H1 (cell line): ENCODE measurements around the gene WWP2. TPM values are rescaled to one million over a fixed set of nuclear protein-coding genes. Genes with fewer than 3 reads are reported as not detected.

Source experiments
- CTCF ChIA-PET: fragments of 300-600 bp; sonication (Branson Sonifier 250); formaldehyde crosslinking; loops from one replicate; lab custom pipeline; 2021; ENCODE audit not compliant: partially characterized antibody; lab: Charles Lee
- POLR2A ChIA-PET: fragments of 300-600 bp; sonication (Branson Sonifier 250); formaldehyde crosslinking; loops from one replicate; lab custom pipeline; 2021; ENCODE audit warnings: inconsistent platforms; ENCODE audit not compliant: partially characterized antibody; lab: Charles Lee
- DNase-seq, 2 experiments: peaks; one replicate each; pipeline versions ENCODE4 v3.0.0 to v3.0.0-alpha.2; 2010 to 2022; ENCODE audit warnings: low spot score in 2 of 2, low read depth in 1 of 2, mixed read lengths in 1 of 2
- FAIRE-seq: peaks from 2 replicates; lab custom pipeline; 2011; peaks lifted over from hg19 to GRCh38; lab: Jason Lieb, UNC
- H2AFZ ChIP-seq: 2 replicates; pipeline ENCODE4 v1.8.1; 2012; ENCODE audit warnings: low read length, inconsistent platforms
- H2AK5ac ChIP-seq: 2 replicates; pipeline ENCODE4 v1.6.1; 2013; ENCODE audit warnings: low read depth, low read length
- H2BK120ac ChIP-seq: replicated peaks from 2 replicates; pipeline ENCODE3; 2013; ENCODE audit warnings: low read depth, low read length, inconsistent platforms
- H2BK12ac ChIP-seq: 2 replicates; pipeline ENCODE4 v1.6.1; 2013; ENCODE audit warnings: low read depth, low read length
- H2BK15ac ChIP-seq: 2 replicates; pipeline ENCODE4 v1.6.1; 2013; ENCODE audit warnings: low read length
- H2BK20ac ChIP-seq: 2 replicates; pipeline ENCODE4 v1.6.1; 2013; ENCODE audit warnings: low read length
- H2BK5ac ChIP-seq: 2 replicates; pipeline ENCODE4 v1.6.1; 2013; ENCODE audit warnings: low read depth, low read length
- H3K14ac ChIP-seq: 2 replicates; pipeline ENCODE4 v1.6.1; 2013; ENCODE audit warnings: inconsistent platforms; ENCODE audit not compliant: insufficient read length
- H3K18ac ChIP-seq: 2 replicates; pipeline ENCODE4 v1.6.1; 2013; ENCODE audit warnings: low read length; ENCODE audit errors: extremely low read depth
- H3K23ac ChIP-seq: 2 replicates; pipeline ENCODE4 v1.6.1; 2013; ENCODE audit warnings: inconsistent platforms; ENCODE audit not compliant: insufficient read length
- H3K23me2 ChIP-seq: 2 replicates; pipeline ENCODE4 v1.6.1; 2013; ENCODE audit warnings: low read depth, low read length
- H3K27ac ChIP-seq: 2 replicates; pipeline ENCODE4 v1.6.1; 2011; ENCODE audit warnings: low read depth, low read length, inconsistent platforms
- H3K27me3 ChIP-seq, 4 experiments: replicated peaks in 1 of 4; 1 replicate in 1 of 4; 2 replicates in 3 of 4; pipeline versions ENCODE4 v1.6.1 to v1.8.1; 2011 to 2013; ENCODE audit warnings: low read length in 3 of 4, mild to moderate bottlenecking in 3 of 4, inconsistent platforms in 2 of 4, mixed read lengths in 2 of 4, moderate library complexity in 1 of 4; ENCODE audit not compliant: control insufficient read depth in 3 of 4, insufficient read depth in 3 of 4; ENCODE audit errors: extremely low read depth in 1 of 4
- H3K36me3 ChIP-seq, 4 experiments: 2 replicates each; pipeline versions ENCODE4 v1.6.1 to v1.8.1; 2011 to 2013; ENCODE audit warnings: mild to moderate bottlenecking in 4 of 4, low read length in 3 of 4, moderate library complexity in 2 of 4, control low read depth in 1 of 4, inconsistent platforms in 1 of 4; ENCODE audit not compliant: insufficient read depth in 4 of 4, control insufficient read depth in 2 of 4
- H3K4ac ChIP-seq: replicated peaks from 2 replicates; pipeline ENCODE3; 2013; ENCODE audit warnings: low read length, low read depth, mixed read lengths, inconsistent platforms; ENCODE audit not compliant: insufficient read length
- H3K4me1 ChIP-seq, 4 experiments: replicated peaks in 1 of 4; 1 replicate in 1 of 4; 2 replicates in 3 of 4; pipeline versions ENCODE4 v1.6.1 to v1.8.1; 2011 to 2013; ENCODE audit warnings: low read length in 3 of 4, inconsistent platforms in 2 of 4, mixed read lengths in 1 of 4; ENCODE audit not compliant: insufficient read depth in 4 of 4, control insufficient read depth in 3 of 4
- H3K4me2 ChIP-seq, 2 experiments: 2 replicates each; pipeline versions ENCODE4 v1.6.1 to v1.8.1; 2011 to 2013; ENCODE audit warnings: low read depth in 2 of 2, low read length in 2 of 2, control low read depth in 1 of 2, inconsistent platforms in 1 of 2, mild to moderate bottlenecking in 1 of 2; ENCODE audit not compliant: insufficient read depth in 1 of 2
- H3K4me3 ChIP-seq, 4 experiments: fragments of 200-600, 300-600 bp in 1 of 4; sonication (generic), shearing (Covaris generic), sonication (Bioruptor Twin) in 1 of 4; 2 replicates each; pipeline versions ENCODE4 v1.5.1 to v1.8.1; 2011 to 2016; ENCODE audit warnings: low read length in 4 of 4, low read depth in 3 of 4, control low read depth in 2 of 4, inconsistent platforms in 2 of 4, mild to moderate bottlenecking in 2 of 4, mixed read lengths in 1 of 4, moderate library complexity in 1 of 4; ENCODE audit not compliant: insufficient read depth in 2 of 4; ENCODE audit errors: extremely low read depth in 1 of 4
- H3K56ac ChIP-seq: replicated peaks from 2 replicates; pipeline ENCODE3; 2013; ENCODE audit warnings: low read depth, mild to moderate bottlenecking, mixed read lengths, low read length, inconsistent platforms; ENCODE audit not compliant: insufficient read length
- H3K79me1 ChIP-seq: 2 replicates; pipeline ENCODE4 v1.6.1; 2013; ENCODE audit warnings: low read depth, low read length, control low read depth
- H3K79me2 ChIP-seq, 2 experiments: 2 replicates each; pipeline versions ENCODE4 v1.6.1 to v1.8.1; 2012 to 2013; ENCODE audit warnings: low read length in 2 of 2, mild to moderate bottlenecking in 2 of 2, inconsistent platforms in 1 of 2; ENCODE audit not compliant: insufficient read depth in 2 of 2, control insufficient read depth in 1 of 2
- H3K9ac ChIP-seq, 4 experiments: replicated peaks in 1 of 4; 1 replicate in 1 of 4; 2 replicates in 3 of 4; pipeline versions ENCODE4 v1.6.1 to v1.8.1; 2011 to 2013; ENCODE audit warnings: low read depth in 3 of 4, low read length in 3 of 4, control low read depth in 2 of 4, mild to moderate bottlenecking in 2 of 4, moderate library complexity in 2 of 4, inconsistent platforms in 1 of 4; ENCODE audit errors: extremely low read depth in 1 of 4
- H3K9me3 ChIP-seq, 2 experiments: 2 replicates each; pipeline versions ENCODE4 v1.6.1 to v1.8.1; 2012 to 2013; ENCODE audit warnings: mild to moderate bottlenecking in 2 of 2, moderate library complexity in 2 of 2, control low read depth in 1 of 2, inconsistent platforms in 1 of 2, low read depth in 1 of 2, low read length in 1 of 2, mixed read lengths in 1 of 2; ENCODE audit not compliant: insufficient read depth in 2 of 2
- H4K20me1 ChIP-seq, 2 experiments: replicated peaks in 1 of 2; 2 replicates each; pipeline versions ENCODE3 to v1.8.1; 2011 to 2013; ENCODE audit warnings: inconsistent platforms in 2 of 2, low read length in 2 of 2, mild to moderate bottlenecking in 1 of 2; ENCODE audit not compliant: insufficient read depth in 2 of 2, control insufficient read depth in 1 of 2
- H4K5ac ChIP-seq: 2 replicates; pipeline ENCODE4 v1.6.1; 2013; ENCODE audit warnings: low read length, low read depth, mixed read lengths, inconsistent platforms; ENCODE audit not compliant: insufficient read length
- H4K8ac ChIP-seq: 2 replicates; pipeline ENCODE4 v1.8.0; 2013; ENCODE audit warnings: mild to moderate bottlenecking, moderate library complexity, low read length, inconsistent platforms; ENCODE audit not compliant: insufficient read depth; ENCODE audit errors: extremely low read depth
- H4K91ac ChIP-seq: replicated peaks from 2 replicates; pipeline ENCODE3; 2013; ENCODE audit warnings: low read length, mixed read lengths, inconsistent platforms; ENCODE audit not compliant: insufficient read length
- CBX5 ChIP-seq: fragments of 300-800, 300-1000 bp; sonication (generic); IDR thresholded peaks from 2 replicates; pipeline ENCODE4 v1.7.1; 2016; ENCODE audit warnings: antibody characterized with exemption, low read length, low read depth
- CHD1 ChIP-seq: IDR thresholded peaks from 2 replicates; pipeline ENCODE4 v1.6.1; 2012; ENCODE audit warnings: low read depth, low read length, improper control_type of control experiment
- GTF2F1 ChIP-seq: IDR thresholded peaks from 2 replicates; pipeline ENCODE4 v1.6.1; 2012; ENCODE audit warnings: low read depth, low read length, improper control_type of control experiment, borderline replicate concordance
- SP4 ChIP-seq: IDR thresholded peaks from 2 replicates; pipeline ENCODE4 v1.6.1; 2012; ENCODE audit warnings: low read length, inconsistent platforms
- TAF1 ChIP-seq: IDR thresholded peaks from 2 replicates; pipeline ENCODE4 v1.6.1; 2011; ENCODE audit warnings: mild to moderate bottlenecking, low read depth, low read length
- TEAD4 ChIP-seq: IDR thresholded peaks from 2 replicates; pipeline ENCODE4 v1.6.1; 2012; ENCODE audit warnings: low read depth, low read length, inconsistent platforms, mixed read lengths
- ZNF274 ChIP-seq: IDR thresholded peaks from 2 replicates; pipeline ENCODE4 v1.7.0; 2012; ENCODE audit warnings: low read length, borderline replicate concordance; ENCODE audit errors: extremely low read depth
- WGBS, 2 experiments: shearing (Covaris generic) in 1 of 2; methylation state at CpG; one replicate each; pipeline versions ENCODE4 v1.1.6 to v1.1.7; 2013 to 2015; ENCODE audit warnings: low lambda C conversion rate in 2 of 2, mixed read lengths in 2 of 2, inconsistent platforms in 1 of 2, low coverage in 1 of 2, missing lambda C conversion rate in 1 of 2; ENCODE audit not compliant: insufficient replicate concordance in 2 of 2, insufficient coverage in 1 of 2, insufficient read length in 1 of 2; ENCODE audit errors: extremely low coverage in 1 of 2, missing lambda C conversion rate in 1 of 2; 5-methylcytosine and 5-hydroxymethylcytosine counted together
- polyA plus RNA-seq, 7 experiments: library from polyadenylated mRNA; depleted of rRNA in 3 of 7; stranded (reverse) in 5 of 7; unstranded in 2 of 7; fragments of >200 nt in 5 of 7; fragments of 200-250 nt in 2 of 7; gene quantifications; 1 replicate in 5 of 7; 2 replicates in 1 of 7; 4 replicates in 1 of 7; pipeline versions ENCODE4 v1.2.1 to v1.2.3, GENCODE V29; 2011 to 2013; ENCODE audit warnings: missing spikeins in 2 of 7, mixed read lengths in 2 of 7
- total RNA-seq: library from RNA; stranded (reverse); fragmentation: NEBNext Ultra II Directional; extraction: Animal tissue kit (Norgen Biotek cat#: 25700); gene quantifications from 2 replicates; pipeline ENCODE4 v1.2.1, GENCODE V29; 2021

WWP2 gene
- total and polyA plus RNA-seq, 2 of the 8 experiments (the other 6 are each of a cell fraction or from before 2014, with no cell fraction given), result 14.1 to 42.2 TPM

DNA sequence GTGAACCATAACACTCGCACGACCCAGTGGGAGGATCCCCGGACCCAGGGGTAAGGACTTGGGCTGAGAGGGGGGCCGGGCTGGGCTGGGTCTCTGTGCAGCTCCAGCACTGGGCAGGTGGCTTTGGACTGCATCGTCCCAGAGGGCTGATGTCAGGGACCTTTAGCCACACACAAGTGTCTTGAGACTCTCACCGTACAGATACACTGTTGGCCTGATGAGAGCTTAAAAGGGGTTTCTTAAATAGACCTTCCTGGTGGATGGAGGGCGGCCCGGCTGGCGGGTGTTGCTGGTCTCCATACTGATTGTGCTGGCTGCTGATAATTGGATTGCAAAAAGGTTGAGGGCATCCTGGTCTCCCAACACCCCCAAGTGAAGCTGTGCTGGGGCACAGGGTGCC lies 167.3 kb downstream of the WWP2 start:
- CTCF ChIA-PET, result interaction anchor here (0.6 to 9.6 kb wide), 24 partner anchors 9 to 204 kb away, joined by 3 to 123 read pairs (median 6); no protein-coding TSS in a partner anchor
- no peak overlapping the region for H3K27ac ChIP-seq
- no peaks in the 10 kb centered on the region for H3K79me2 ChIP-seq
- no peak overlapping the region for H2AFZ ChIP-seq
- no peak overlapping the region for H2BK120ac ChIP-seq
- no peaks in the 10 kb centered on the region for H4K20me1 ChIP-seq
- no peaks in the 10 kb centered on the region for H3K9me3 ChIP-seq
- POLR2A ChIA-PET, result interaction anchor here (1.0 to 2.3 kb wide), 2 partner anchors 12 to 33 kb away, joined by 4 to 10 read pairs; no protein-coding TSS in a partner anchor
- no peak overlapping the region for H4K91ac ChIP-seq
- 0 out of 2 replicates have a peak overlapping the region, but pooled peaks have one; percentile 17 for H2BK12ac ChIP-seq
- no peak overlapping the region for H2BK5ac ChIP-seq
- 96% methylated on average over 9 of the region's 9 CpGs; no CpG with 5 or more reads in 1 of the 2 experiments for WGBS, 2 experiments
- H3K4me2 ChIP-seq, result no peak overlapping the region
- H3K23ac ChIP-seq, result no peak overlapping the region
- H4K5ac ChIP-seq, result no peak overlapping the region
- H3K14ac ChIP-seq, result no peak overlapping the region
- peaks cover 0 to 4% (median 0%) of the 10 kb centered on the region in 4 experiments; a peak in 1 of 8 replicates for H3K36me3 ChIP-seq
- H2BK20ac ChIP-seq, result no peak overlapping the region
- H2BK15ac ChIP-seq, result 0 out of 2 replicates have a peak overlapping the region, but pooled peaks have one; percentile 46
- H3K18ac ChIP-seq, result no peak overlapping the region
- no peak for DNase-seq
- no peak for FAIRE-seq
- no peak overlapping the region for H2AK5ac ChIP-seq
- no peak overlapping the region for H4K8ac ChIP-seq
- no peak overlapping the region for H3K4ac ChIP-seq
- no peak overlapping the region for H3K4me3 ChIP-seq
- no peak overlapping the region for H3K9ac ChIP-seq
- H3K4me1 ChIP-seq, result peaks cover 0 to 3% (median 2%) of the 10 kb centered on the region in 4 experiments; a peak in 3 of 7 replicates
- TF ChIP-seq GTF2F1 (no peak), ZNF274 (no peak), TEAD4 (no peak), SP4 (no peak), CBX5 (no peak), CHD1 (no peak), TAF1 (no peak)
- H3K79me1 ChIP-seq, result no peaks in the 10 kb centered on the region; the same call in 1 of the 2 replicates
- no peak overlapping the region for H3K56ac ChIP-seq
- no peaks in the 10 kb centered on the region for H3K23me2 ChIP-seq
- no peaks in the 10 kb centered on the region for H3K27me3 ChIP-seq
